Heart right ventricle (tissue), 16 donors: ENCODE results near the gene AGAP1. TPM values are rescaled to one million over a fixed set of nuclear protein-coding genes. Genes with fewer than 3 reads are reported as not detected.

ENCODE experiments used
- ATAC-seq, 8 donors: fragments of 200-7000 bp; cut with Tn5 transposase; one replicate each; pipeline ENCODE4 v1.9.1; 2020; ENCODE audit warnings: mild to moderate bottlenecking in 8 of 8, moderate library complexity in 8 of 8, moderate number of reproducible peaks in 1 of 8
- DNase-seq, 2 donors: peaks; one replicate each; pipeline ENCODE4 v3.0.0-alpha.2; 2020
- H3K27ac ChIP-seq, 10 donors: fragments of 200-600 bp; sonication (generic) in 2 of 10; one replicate each; pipeline versions ENCODE4 v1.5.0 to v1.8.0; 2020 to 2022; ENCODE audit warnings: mild to moderate bottlenecking in 3 of 10
- H3K27me3 ChIP-seq, 7 donors: fragments of 200-600 bp; one replicate each; pipeline ENCODE4 v1.8.0; 2021 to 2022; ENCODE audit warnings: mild to moderate bottlenecking in 2 of 7
- H3K36me3 ChIP-seq, 9 donors: fragments of 200-600 bp; sonication (generic) in 1 of 9; one replicate each; pipeline versions ENCODE4 v1.5.0 to v1.8.0; 2020 to 2022; ENCODE audit warnings: mild to moderate bottlenecking in 2 of 9
- H3K4me1 ChIP-seq, 9 donors: fragments of 200-600 bp; sonication (generic) in 1 of 9; one replicate each; pipeline versions ENCODE4 v1.5.0 to v1.8.0; 2020 to 2022; ENCODE audit warnings: mild to moderate bottlenecking in 4 of 9
- H3K4me3 ChIP-seq, 10 donors: fragments of 200-600 bp; sonication (generic) in 2 of 10; one replicate each; pipeline versions ENCODE4 v1.5.0 to v1.8.0; 2020 to 2022; ENCODE audit warnings: mild to moderate bottlenecking in 7 of 10, moderate library complexity in 2 of 10
- H3K9me3 ChIP-seq, 11 donors: fragments of 200-600 bp in 10 of 11; sonication (generic) in 2 of 11; one replicate each; pipeline versions ENCODE4 v1.5.0 to v1.8.0; 2013 to 2022; ENCODE audit warnings: mild to moderate bottlenecking in 2 of 11, control low read depth in 1 of 11, moderate library complexity in 1 of 11
- CTCF ChIP-seq, 9 donors: fragments of 200-600 bp; sonication (generic) in 2 of 9; IDR thresholded peaks; one replicate each; pipeline versions ENCODE4 v1.5.0 to v1.8.0; 2021 to 2022; ENCODE audit warnings: antibody characterized with exemption in 9 of 9, mild to moderate bottlenecking in 5 of 9, moderate library complexity in 1 of 9
- WGBS, 2 donors: extraction: QIAGEN DNeasy Blood & Tissue Kit; methylation state at CpG; one replicate each; pipeline ENCODE4 v1.1.7; 2013; ENCODE audit warnings: inconsistent platforms in 1 of 2; 5-methylcytosine and 5-hydroxymethylcytosine counted together
- intact Hi-C, 10 donors: fragments of 100-400 bp; cut with DNase I; formaldehyde crosslinking; loops; one replicate each; pipeline versions ENCODE4 v1.11.1 to v1.14.2; 2022
- polyA plus RNA-seq, 2 donors: library from polyadenylated mRNA; stranded (reverse); fragments of 200-250 nt; gene quantifications; one replicate each; pipeline ENCODE4 v1.2.3, GENCODE V29; 2013
- total RNA-seq, 10 donors: library from RNA; stranded (reverse); fragmentation: NEBNext Ultra II Directional in 3 of 10; extraction: Animal tissue kit (Norgen Biotek cat#: 25700) in 3 of 10; gene quantifications; one replicate each; pipeline versions ENCODE4 v1.2.1 to v1.2.4, GENCODE V29; 2021 to 2023
- donor health status: Arrhythmogenic right ventricular cardiomyopathy.
- donor health status: ischemic (EF 13 %, LVEDD 7.1; RV severe dilation, severe dysfunction).
- donor health status: healthy with polysubstance abuse.
- donor health status: DM: no; HTN: yes; CAD: no.
- donor health status: DM: no; HTN: no; CAD: no.
- donor health status: ischemic (EF 25% LVEDD 6.9; RV normal size, moderate dysfunction).
- donor health status: ischemic (EF 25% LVEDD 5.7; RV mildly dilated, moderate dysfunction).
- donor health status: healthy.
- donor health status: DM: yes; HTN: yes; CAD: no.
- donor health status: Ischemic cardiomyopathy.
- donor health status: ischemic (EF 35%, LVEDD 5.7; RV mildly dilated, moderate dysfunction).
- donor health status: nonischemic (EF 11% LVEDD 7.7; RV severe dilation, severe dysfunction).
- donor health status: DM: yes; HTN: yes; CAD: no.
- donor health status: PGD.
- donor health status: ischemic (EF 29% LVEDD 5.4; RV normal size, mild dysfunction).
- donor health status: nonischemic (EF 23%, LVEDD 6.1; RV moderate dilation, normal function).

Gene AGAP1
- total and polyA plus RNA-seq, 12 donors: 3.5 to 29.2 (median 19.4) TPM

GRCh38 chr2:235883675-235884074 lies 389.8 kb downstream of the AGAP1 start:
- 89 to 94% methylated on average over 3 of the region's 3 CpGs for WGBS, 2 donors
- intact Hi-C loops: no loop called here
- TF ChIP-seq CTCF (IDR thresholded peaks at IDR 0.05): no peak

GRCh38 chr2:235889302-235889630 lies 395.4 kb downstream of the AGAP1 start:
- intact Hi-C loops: no loop called here
- Histone ChIP-seq H3K9me3 (no peaks in the 10 kb centered on the region), H3K4me3 (no peak overlapping the region), H3K27ac (no peak overlapping the region), H3K27me3 (no peaks in the 10 kb centered on the region), H3K36me3 (peaks cover 0 to 51% (median 0%) of the 10 kb centered on the region in 9 donors), H3K4me1 (no peaks in the 10 kb centered on the region)
- WGBS, 2 donors: 95 to 97% methylated on average over 5 of the region's 5 CpGs
- no peak for DNase-seq
- no peak for ATAC-seq
- no peak for TF ChIP-seq CTCF (IDR thresholded peaks at IDR 0.05)

More at GRCh38 chr2:235883675-235884074, 389.8 kb downstream of the AGAP1 start:
- ATAC-seq: no peak
- H3K4me3 ChIP-seq: no peak overlapping the region
- DNase-seq: no peak
- H3K36me3 ChIP-seq: peaks cover 0 to 33% (median 0%) of the 10 kb centered on the region in 9 donors
- no peaks in the 10 kb centered on the region for H3K9me3 ChIP-seq
- no peaks in the 10 kb centered on the region for H3K27me3 ChIP-seq
- no peak overlapping the region for H3K27ac ChIP-seq
- H3K4me1 ChIP-seq: no peaks in the 10 kb centered on the region

GRCh38 chr2:235893129-235893698 lies 399.4 kb downstream of the AGAP1 start:
- 98 to 99% methylated on average over 27 of the region's 27 CpGs for WGBS, 2 donors
- intact Hi-C loops: no loop called here
- DNase-seq (no peak), ATAC-seq (no peak)
- Histone ChIP-seq H3K36me3 (peaks cover 0 to 40% (median 0%) of the 10 kb centered on the region in 9 donors), H3K4me1 (no peaks in the 10 kb centered on the region), H3K4me3 (no peak overlapping the region), H3K27ac (no peak overlapping the region), H3K27me3 (no peaks in the 10 kb centered on the region), H3K9me3 (peaks cover 0 to 9% (median 0%) of the 10 kb centered on the region in 11 donors)
- no peak for TF ChIP-seq CTCF (IDR thresholded peaks at IDR 0.05)

- 83 to 85% methylated on average over 10 of the region's 10 CpGs for WGBS, 2 donors
- Histone ChIP-seq H3K4me1 (no peaks in the 10 kb centered on the region), H3K27me3 (no peaks in the 10 kb centered on the region), H3K27ac (no peak overlapping the region), H3K36me3 (peaks cover 0 to 36% (median 0%) of the 10 kb centered on the region in 9 donors), H3K4me3 (no peak overlapping the region), H3K9me3 (peaks cover 0 to 9% (median 0%) of the 10 kb centered on the region in 11 donors)
- intact Hi-C loops: no loop called here
- ATAC-seq: peak in 2 of 8 donors; percentile 23 to 27
- DNase-seq: no peak
- no peak for TF ChIP-seq CTCF (IDR thresholded peaks at IDR 0.05)
Measured at GRCh38 chr2:235894839-235895238, 401.0 kb downstream of the AGAP1 start.
